Aorta (tissue), 5 donors: ENCODE results near the gene KLK6. TPM values are rescaled to one million over a fixed set of nuclear protein-coding genes. Genes with fewer than 3 reads are reported as not detected.

Source experiments
- ATAC-seq: fragments of 200-7000 bp; cut with Tn5 transposase; one replicate; pipeline ENCODE4 v1.9.1; 2022; ENCODE audit warnings: moderate library complexity; ENCODE audit not compliant: low FRiP score
- DNase-seq, 2 donors: peaks; one replicate each; pipeline ENCODE4 v3.0.0-alpha.2; 2020
- H3K27ac ChIP-seq, 2 donors: one replicate each; pipeline ENCODE4 v1.5.1; 2013; ENCODE audit warnings: low read length in 2 of 2, mild to moderate bottlenecking in 2 of 2, moderate library complexity in 2 of 2, control low read depth in 1 of 2, inconsistent platforms in 1 of 2, low read depth in 1 of 2
- H3K27me3 ChIP-seq, 2 donors: one replicate each; pipeline ENCODE4 v1.6.1; 2013; ENCODE audit warnings: control low read depth in 1 of 2, low read length in 1 of 2, mild to moderate bottlenecking in 1 of 2, moderate library complexity in 1 of 2; ENCODE audit not compliant: insufficient read depth in 2 of 2, control insufficient read depth in 1 of 2
- H3K36me3 ChIP-seq, 2 donors: one replicate each; pipeline ENCODE4 v1.6.1; 2013; ENCODE audit warnings: control low read depth in 1 of 2, low read length in 1 of 2, mild to moderate bottlenecking in 1 of 2; ENCODE audit not compliant: insufficient read depth in 2 of 2, control insufficient read depth in 1 of 2
- H3K4me1 ChIP-seq, 2 donors: one replicate each; pipeline ENCODE4 v1.6.1; 2013; ENCODE audit warnings: low read length in 2 of 2, control low read depth in 1 of 2, mild to moderate bottlenecking in 1 of 2, moderate library complexity in 1 of 2; ENCODE audit not compliant: insufficient read depth in 2 of 2, control insufficient read depth in 1 of 2
- H3K4me3 ChIP-seq, 2 donors: one replicate each; pipeline ENCODE4 v1.5.1; 2013; ENCODE audit warnings: low read length in 2 of 2, control low read depth in 1 of 2, mild to moderate bottlenecking in 1 of 2
- H3K9me3 ChIP-seq: one replicate; pipeline ENCODE4 v1.6.1; 2013; ENCODE audit warnings: mild to moderate bottlenecking, low read length; ENCODE audit not compliant: control insufficient read depth
- WGBS, 2 donors: extraction: QIAGEN DNeasy Blood & Tissue Kit; methylation state at CpG; one replicate each; pipeline ENCODE4 v1.1.7; 2013; 5-methylcytosine and 5-hydroxymethylcytosine counted together
- intact Hi-C, 2 donors: fragments of 100-400 bp; cut with DNase I; formaldehyde crosslinking; loops; one replicate each; pipeline versions ENCODE4 v1.14.2 to v1.15.0; 2022
- polyA plus RNA-seq, 2 donors: library from polyadenylated mRNA; stranded (reverse); fragments of 200-250 nt; gene quantifications; one replicate each; pipeline ENCODE4 v1.2.3, GENCODE V29; 2013
- total RNA-seq, 2 donors: library from RNA; stranded (reverse); fragmentation: NEBNext Ultra II Directional; extraction: Animal tissue kit (Norgen Biotek cat#: 25700); gene quantifications; one replicate each; pipeline ENCODE4 v1.2.1, GENCODE V29; 2021
- donor health status: healthy with polysubstance abuse.
- donor health status: Bipolar disorder and iron deficiency.
- donor health status: DM: no; HTN: no; CAD: no.
- donor health status: DM: no; HTN: no; CAD: no.
- donor health status: DM: yes; HTN: yes; CAD: no.

The KLK6 gene
- total and polyA plus RNA-seq, 4 donors = 0.20 TPM; not detected in 3

GRCh38 chr19:50912727-50913716, 56.4 kb downstream of the KLK6 start:
- no peaks in the 10 kb centered on the region for H3K36me3 ChIP-seq
- H3K27ac ChIP-seq = no peak overlapping the region
- no peak for ATAC-seq
- H3K9me3 ChIP-seq = no peaks in the 10 kb centered on the region
- H3K4me3 ChIP-seq = no peak overlapping the region
- no peaks in the 10 kb centered on the region for H3K4me1 ChIP-seq
- DNase-seq = no peak
- intact Hi-C loops = no loop called here
- H3K27me3 ChIP-seq = no peaks in the 10 kb centered on the region
- 9% methylated on average over 29 of the region's 29 CpGs for WGBS, 2 donors

GRCh38 chr19:50912102-50912599, 57.2 kb downstream of the KLK6 start:
- ATAC-seq = no peak
- Histone ChIP-seq H3K36me3 (no peaks in the 10 kb centered on the region), H3K9me3 (no peaks in the 10 kb centered on the region), H3K4me3 (no peak overlapping the region), H3K27ac (no peak overlapping the region), H3K27me3 (no peaks in the 10 kb centered on the region), H3K4me1 (no peaks in the 10 kb centered on the region)
- no peak for DNase-seq
- WGBS, 2 donors = 14 to 15% methylated on average over 21 of the region's 21 CpGs
- intact Hi-C loops = no loop called here

GRCh38 chr19:50911206-50912101, 57.9 kb downstream of the KLK6 start, which contains the start of gene KLK4:
TSS of gene KLK4 (minus strand) at chr19:50911395. CDS start at chr19:50910738, 657 bp downstream.
- 44 to 52% methylated on average over 9 of the region's 9 CpGs for WGBS, 2 donors
- H3K27ac ChIP-seq = no peak within 1 kb of the TSS
- H3K4me1 ChIP-seq = no peaks in the 10 kb centered on the region
- H3K27me3 ChIP-seq = no peaks in the 10 kb centered on the region
- H3K4me3 ChIP-seq = no peak within 1 kb of the TSS
- H3K9me3 ChIP-seq = no peaks in the 10 kb centered on the region
- DNase-seq (no peak), ATAC-seq (no peak)
- no peaks in the 10 kb centered on the region for H3K36me3 ChIP-seq
- intact Hi-C loops = no loop called here

- Histone ChIP-seq H3K9me3 (no peaks in the 10 kb centered on the region), H3K27ac (no peak overlapping the region), H3K4me3 (no peak overlapping the region), H3K27me3 (no peaks in the 10 kb centered on the region), H3K36me3 (no peaks in the 10 kb centered on the region), H3K4me1 (no peaks in the 10 kb centered on the region)
- intact Hi-C loops = no loop called here
- 55 to 69% methylated on average over 4 of the region's 4 CpGs for WGBS, 2 donors
- no peak for DNase-seq
- ATAC-seq = no peak
These were observed 58.7 kb downstream of the KLK6 start for GRCh38 chr19:50910722-50911121.

GRCh38 chr19:50909240-50910070, 59.9 kb downstream of the KLK6 start:
- H3K4me1 ChIP-seq = no peaks in the 10 kb centered on the region
- no peak overlapping the region for H3K27ac ChIP-seq
- peak; percentile 62 for ATAC-seq
- H3K27me3 ChIP-seq = no peaks in the 10 kb centered on the region
- no peak overlapping the region for H3K4me3 ChIP-seq
- 2 to 3% methylated on average over 34 to 36 of the region's 36 CpGs for WGBS, 2 donors
- no peaks in the 10 kb centered on the region for H3K36me3 ChIP-seq
- H3K9me3 ChIP-seq = no peaks in the 10 kb centered on the region
- peak in 1 of 2 donors; percentile 53 for DNase-seq
- intact Hi-C loops = no loop called here

Other genes starting within 250 kb of the KLK6 start
- gene SHANK1, start 249.8 kb downstream of the KLK6 start, total RNA-seq = 1 to 10 TPM in 1 of 2 donors, under 1 TPM in 1; 0.45 to 1.4 TPM
- 1 to 10 TPM in 1 of 2 donors, under 1 TPM in 1; 0.38 to 1.8 TPM for gene SHANK1, start 249.8 kb downstream of the KLK6 start, polyA plus RNA-seq
- 10 to 100 TPM in 1 of 2 donors, 1 to 10 TPM in 1; 8.4 to 28.7 TPM for gene CLEC11A, start 246.2 kb downstream of the KLK6 start, total RNA-seq
- 10 to 100 TPM in 1 of 2 donors, 1 to 10 TPM in 1; 2.0 to 17.7 TPM for gene CLEC11A, start 246.2 kb downstream of the KLK6 start, polyA plus RNA-seq
- not detected for gene GPR32, start 199.1 kb downstream of the KLK6 start, total RNA-seq
- not detected for gene GPR32, start 199.1 kb downstream of the KLK6 start, polyA plus RNA-seq
- not detected for gene ACP4, start 179.2 kb downstream of the KLK6 start, total RNA-seq
- gene ACP4, start 179.2 kb downstream of the KLK6 start, polyA plus RNA-seq = not detected
- gene KLK1, start 145.8 kb downstream of the KLK6 start, total RNA-seq = 1 to 10 TPM in 1 of 2 donors, under 1 TPM in 1; 0.81 to 1.7 TPM
- 1 to 10 TPM; 2.6 to 6.3 TPM for gene KLK1, start 145.8 kb downstream of the KLK6 start, polyA plus RNA-seq
- gene KLK15, start 136.0 kb downstream of the KLK6 start, total RNA-seq = not detected
- not detected for gene KLK15, start 136.0 kb downstream of the KLK6 start, polyA plus RNA-seq
- gene KLK3, start 114.7 kb downstream of the KLK6 start, total RNA-seq = not detected
- gene KLK3, start 114.7 kb downstream of the KLK6 start, polyA plus RNA-seq = 1 to 10 TPM in 1 of 2 donors, not detected in 1; 1.4 TPM
- not detected for gene KLK2, start 96.2 kb downstream of the KLK6 start, total RNA-seq
- not detected for gene KLK2, start 96.2 kb downstream of the KLK6 start, polyA plus RNA-seq
- not detected for gene KLK4, start 58.2 kb downstream of the KLK6 start, total RNA-seq
- gene KLK4, start 58.2 kb downstream of the KLK6 start, polyA plus RNA-seq = not detected
- not detected for gene KLK5, start 16.6 kb downstream of the KLK6 start, total RNA-seq
- gene KLK5, start 16.6 kb downstream of the KLK6 start, polyA plus RNA-seq = not detected
- gene KLK7, start 14.3 kb upstream of the KLK6 start, total RNA-seq = not detected
- gene KLK7, start 14.3 kb upstream of the KLK6 start, polyA plus RNA-seq = not detected
- not detected for gene KLK8, start 32.0 kb upstream of the KLK6 start, total RNA-seq
- gene KLK8, start 32.0 kb upstream of the KLK6 start, polyA plus RNA-seq = not detected
- not detected for gene KLK10, start 50.1 kb upstream of the KLK6 start, total RNA-seq
- under 1 TPM in 1 of 2 donors, not detected in 1; 0.08 TPM for gene KLK10, start 50.1 kb upstream of the KLK6 start, polyA plus RNA-seq
- gene KLK11, start 57.0 kb upstream of the KLK6 start, total RNA-seq = not detected
- gene KLK11, start 57.0 kb upstream of the KLK6 start, polyA plus RNA-seq = under 1 TPM; 0.25 to 0.43 TPM
- not detected for gene KLK12, start 65.4 kb upstream of the KLK6 start, total RNA-seq
- not detected for gene KLK12, start 65.4 kb upstream of the KLK6 start, polyA plus RNA-seq
- gene KLK13, start 95.5 kb upstream of the KLK6 start, total RNA-seq = not detected
- gene KLK13, start 95.5 kb upstream of the KLK6 start, polyA plus RNA-seq = under 1 TPM in 1 of 2 donors, not detected in 1; 0.36 TPM
- under 1 TPM; 0.57 to 0.71 TPM for gene KLK14, start 113.3 kb upstream of the KLK6 start, total RNA-seq
- under 1 TPM in 1 of 2 donors, not detected in 1; 0.10 TPM for gene KLK14, start 113.3 kb upstream of the KLK6 start, polyA plus RNA-seq
- gene CTU1, start 138.8 kb upstream of the KLK6 start, total RNA-seq = 1 to 10 TPM; 4.1 to 5.4 TPM
- gene CTU1, start 138.8 kb upstream of the KLK6 start, polyA plus RNA-seq = 1 to 10 TPM; 1.1 to 2.6 TPM
- gene SIGLEC9, start 155.3 kb upstream of the KLK6 start, total RNA-seq = 10 to 100 TPM; 10.4 to 11.5 TPM
- 1 to 10 TPM; 1.1 to 6.3 TPM for gene SIGLEC9, start 155.3 kb upstream of the KLK6 start, polyA plus RNA-seq
- gene SIGLEC7, start 172.7 kb upstream of the KLK6 start, total RNA-seq = 1 to 10 TPM; 3.0 to 4.5 TPM
- 1 to 10 TPM in 1 of 2 donors, under 1 TPM in 1; 0.97 to 2.3 TPM for gene SIGLEC7, start 172.7 kb upstream of the KLK6 start, polyA plus RNA-seq